Thymus (tissue), 11 donors: ENCODE results near the gene DKKL1. TPM values are rescaled to one million over a fixed set of nuclear protein-coding genes. Genes with fewer than 3 reads are reported as not detected.
"Not testable (repeated sequence)": the region's sequence is repeated elsewhere in the genome, so short reads cannot be mapped to it uniquely, and the experiment has no call there.

Source experiments
- DNase-seq, 9 donors: peaks; one replicate each; pipeline ENCODE4 v3.0.0-alpha.2; 2013; ENCODE audit warnings: low spot score in 9 of 9, low read depth in 6 of 9, missing footprints in 1 of 9
- H3K27ac ChIP-seq, 2 donors: one replicate each; pipeline ENCODE4 v1.5.1; 2013; ENCODE audit warnings: control low read depth in 1 of 2, low read depth in 1 of 2, low read length in 1 of 2, mild to moderate bottlenecking in 1 of 2, moderate library complexity in 1 of 2
- H3K27me3 ChIP-seq, 2 donors: one replicate each; pipeline ENCODE4 v1.5.1; 2013; ENCODE audit warnings: low read length in 1 of 2; ENCODE audit not compliant: control insufficient read depth in 2 of 2, insufficient read depth in 1 of 2
- H3K36me3 ChIP-seq, 2 donors: one replicate each; pipeline ENCODE4 v1.5.1; 2013; ENCODE audit warnings: low read length in 1 of 2, mild to moderate bottlenecking in 1 of 2, moderate library complexity in 1 of 2; ENCODE audit not compliant: control insufficient read depth in 2 of 2, insufficient read depth in 2 of 2
- H3K4me1 ChIP-seq, 2 donors: one replicate each; pipeline ENCODE4 v1.5.1; 2013; ENCODE audit warnings: low read length in 2 of 2; ENCODE audit not compliant: control insufficient read depth in 2 of 2, insufficient read depth in 2 of 2
- H3K4me3 ChIP-seq, 2 donors: one replicate each; pipeline ENCODE4 v1.5.1; 2013; ENCODE audit warnings: low read length in 2 of 2, control low read depth in 1 of 2, mild to moderate bottlenecking in 1 of 2
- H3K9me3 ChIP-seq, 2 donors: one replicate each; pipeline ENCODE4 v1.5.1; 2013; ENCODE audit warnings: low read length in 1 of 2, mild to moderate bottlenecking in 1 of 2; ENCODE audit not compliant: control insufficient read depth in 2 of 2, insufficient read depth in 1 of 2
- WGBS: extraction: QIAGEN DNeasy Blood & Tissue Kit; methylation state at CpG from one replicate; pipeline ENCODE4 v1.1.7; 2013; 5-methylcytosine and 5-hydroxymethylcytosine counted together
- polyA plus RNA-seq: library from polyadenylated mRNA; stranded (reverse); fragments of 200-250 nt; gene quantifications from one replicate; pipeline ENCODE4 v1.2.3, GENCODE V29; 2013
- total RNA-seq: library from RNA; stranded (reverse); fragments of 120-200 nt; gene quantifications from one replicate; pipeline ENCODE4 v1.2.4, GENCODE V29; 2013
- donor health status: healthy.

The DKKL1 gene
- total and polyA plus RNA-seq, 2 donors = 0.14 to 0.21 TPM

- H3K4me1 ChIP-seq = peaks cover 6 to 25% of the 10 kb centered on the region in 2 donors
- no peaks in the 10 kb centered on the region for H3K27me3 ChIP-seq
- no peaks in the 10 kb centered on the region for H3K9me3 ChIP-seq
- H3K36me3 ChIP-seq = no peaks in the 10 kb centered on the region
- H3K27ac ChIP-seq = no peak overlapping the region
- H3K4me3 ChIP-seq = no peak overlapping the region
- no peak for DNase-seq
- 96% methylated on average over 2 of the region's 2 CpGs for whole genome bisulfite sequencing
Observed at GRCh38 chr19:49328741-49329140, 34.9 kb upstream of the DKKL1 start.

GRCh38 chr19:49331187-49331586 is 32.5 kb upstream of the DKKL1 start:
- 97% methylated on average over 4 of the region's 4 CpGs for WGBS
- H3K4me3 ChIP-seq, H3K27ac ChIP-seq, H3K36me3 ChIP-seq, H3K9me3 ChIP-seq, H3K27me3 ChIP-seq, DNase-seq: not testable (repeated sequence)
- H3K4me1 ChIP-seq = peaks cover 15 to 45% of the 10 kb centered on the region in 2 donors

- Histone ChIP-seq H3K4me1 (peaks cover 16 to 49% of the 10 kb centered on the region in 2 donors), H3K9me3 (no peaks in the 10 kb centered on the region), H3K27ac (no peak overlapping the region), H3K4me3 (no peak overlapping the region), H3K27me3 (no peaks in the 10 kb centered on the region), H3K36me3 (no peaks in the 10 kb centered on the region)
- 56% methylated on average over 2 of the region's 2 CpGs for WGBS
- DNase-seq = peak in 7 of 9 donors; percentile 47 to 82 (median 60)
Observed at GRCh38 chr19:49331616-49332055, 32.0 kb upstream of the DKKL1 start.

- not testable (repeated sequence) for DNase-seq
Observed at GRCh38 chr19:49332691-49333417, 30.8 kb upstream of the DKKL1 start.

GRCh38 chr19:49333418-49333805 is 30.3 kb upstream of the DKKL1 start:
- no peak overlapping the region for H3K4me3 ChIP-seq
- WGBS = 53% methylated on average over 3 of the region's 3 CpGs
- no peaks in the 10 kb centered on the region for H3K9me3 ChIP-seq
- DNase-seq = no peak
- H3K27me3 ChIP-seq = no peaks in the 10 kb centered on the region
- H3K4me1 ChIP-seq = peaks cover 22 to 52% of the 10 kb centered on the region in 2 donors
- peaks cover 11 to 14% of the 10 kb centered on the region in 2 donors for H3K36me3 ChIP-seq
- H3K27ac ChIP-seq = peak overlapping the region; percentile 81 to 94

More at GRCh38 chr19:49332691-49333417, 30.8 kb upstream of the DKKL1 start:
- not testable (repeated sequence) for H3K4me3 ChIP-seq, H3K27me3 ChIP-seq, H3K9me3 ChIP-seq, H3K36me3 ChIP-seq
- peaks cover 22 to 52% of the 10 kb centered on the region in 2 donors for H3K4me1 ChIP-seq
- WGBS = 95% methylated on average over 13 of the region's 13 CpGs
- H3K27ac ChIP-seq = peak overlapping the region; percentile 81 to 94

- peak; percentile 37 to 88 (median 61) for DNase-seq
- peaks cover 15 to 18% of the 10 kb centered on the region in 2 donors for H3K36me3 ChIP-seq
- peaks cover 22 to 52% of the 10 kb centered on the region in 2 donors for H3K4me1 ChIP-seq
- peak overlapping the region; percentile 2 to 23 for H3K4me3 ChIP-seq
- H3K9me3 ChIP-seq = no peaks in the 10 kb centered on the region
- 9% methylated on average over 8 of the region's 8 CpGs for WGBS
- peak overlapping the region; percentile 81 to 94 for H3K27ac ChIP-seq
- no peaks in the 10 kb centered on the region for H3K27me3 ChIP-seq
Observed at GRCh38 chr19:49333811-49334288, 29.8 kb upstream of the DKKL1 start.

GRCh38 chr19:49335071-49335783 is 28.4 kb upstream of the DKKL1 start, which contains the start of gene CD37:
TSS of gene CD37 (plus strand) at chr19:49335406. CDS start at chr19:49335541, 135 bp downstream.
- Histone ChIP-seq H3K36me3 (peaks cover 22 to 31% of the 10 kb centered on the region in 2 donors), H3K4me3 (peak within 1 kb of the TSS; percentile 56 to 81), H3K4me1 (peaks cover 22 to 57% of the 10 kb centered on the region in 2 donors), H3K9me3 (no peaks in the 10 kb centered on the region), H3K27ac (peak within 1 kb of the TSS; percentile 88 to 94), H3K27me3 (no peaks in the 10 kb centered on the region)
- DNase-seq = peak in 7 of 9 donors; percentile 40 to 82 (median 47)
- WGBS = 6% methylated on average over 13 of the region's 13 CpGs

GRCh38 chr19:49335784-49336481 is 27.7 kb upstream of the DKKL1 start:
- peaks cover 22 to 57% of the 10 kb centered on the region in 2 donors for H3K4me1 ChIP-seq
- 58% methylated on average over 14 of the region's 14 CpGs for WGBS
- DNase-seq = no peak
- H3K9me3 ChIP-seq = no peaks in the 10 kb centered on the region
- H3K4me3 ChIP-seq = peak overlapping the region; percentile 56 to 81
- H3K36me3 ChIP-seq = peaks cover 22 to 34% of the 10 kb centered on the region in 2 donors
- peak overlapping the region; percentile 88 to 94 for H3K27ac ChIP-seq
- H3K27me3 ChIP-seq = no peaks in the 10 kb centered on the region
